GM12878 (cell line): ENCODE results near the gene LRFN2. TPM values are rescaled to one million over a fixed set of nuclear protein-coding genes. Genes with fewer than 3 reads are reported as not detected.

Experiments
- ATAC-seq: fragments of 200-7000 bp; cut with Tn5 transposase; 3 replicates; pipeline ENCODE4 v1.9.1; 2020; ENCODE audit warnings: mild to moderate bottlenecking, moderate library complexity
- BruUV-seq: library from RNA; stranded (reverse); fragments of 400-500 nt; replicated peaks from 2 replicates; lab custom pipeline; 2021; lab: Mats Ljungman, UMichigan
- CTCF ChIA-PET: fragments of 300-600 bp; sonication (Branson Sonifier 250); formaldehyde crosslinking; extraction: SDS; loops from one replicate; lab custom pipeline; 2021; ENCODE audit warnings: inconsistent platforms; lab: Yijun Ruan, JAX
- POLR2A ChIA-PET: fragments of 350-600 bp; formaldehyde crosslinking; extraction: SDS; loops from one replicate; lab custom pipeline; 2021; ENCODE audit warnings: inconsistent platforms; lab: Charles Lee
- RAD21 ChIA-PET: fragments of 300-600 bp; sonication (Branson Sonifier 250); formaldehyde crosslinking; loops from one replicate; lab custom pipeline; 2023; ENCODE audit warnings: antibody characterized with exemption; ENCODE audit not compliant: unreplicated experiment; lab: Charles Lee
- SMC1A ChIA-PET: fragments of 300-600 bp; sonication (Branson Sonifier 250); formaldehyde crosslinking; loops from one replicate; lab custom pipeline; 2023; ENCODE audit not compliant: unreplicated experiment, uncharacterized antibody; lab: Charles Lee
- DNase-seq: peaks from one replicate; pipeline ENCODE4 v3.0.0-alpha.2; 2011; ENCODE audit warnings: low read depth, low spot score
- FAIRE-seq: peaks from 3 replicates; lab custom pipeline; 2011; peaks lifted over from hg19 to GRCh38; lab: Jason Lieb, UNC
- H2AFZ ChIP-seq: 2 replicates; pipeline ENCODE4 v1.6.0; 2011; ENCODE audit warnings: low read depth, low read length, control low read depth; ENCODE audit not compliant: control insufficient read depth
- H3K27ac ChIP-seq: 2 replicates; pipeline ENCODE4 v1.5.1; 2011; ENCODE audit warnings: control low read depth; ENCODE audit not compliant: control insufficient read depth, insufficient read depth
- H3K27me3 ChIP-seq, 2 experiments: replicated peaks in 1 of 2; 2 replicates each; pipeline versions ENCODE4 v1.6.0 to v1.6.1; 2011; ENCODE audit warnings: low read length in 1 of 2; ENCODE audit not compliant: control insufficient read depth in 2 of 2, insufficient read depth in 2 of 2
- H3K36me3 ChIP-seq, 2 experiments: 2 replicates each; pipeline ENCODE4 v1.5.1; 2011; ENCODE audit warnings: low read length in 1 of 2; ENCODE audit not compliant: control insufficient read depth in 2 of 2, insufficient read depth in 2 of 2
- H3K4me1 ChIP-seq: 2 replicates; pipeline ENCODE4 v1.6.1; 2011; ENCODE audit warnings: mild to moderate bottlenecking, low read length, moderate library complexity, mixed read lengths; ENCODE audit not compliant: control insufficient read depth, insufficient read depth
- H3K4me2 ChIP-seq: 2 replicates; pipeline ENCODE4 v1.6.0; 2011; ENCODE audit warnings: control low read depth; ENCODE audit not compliant: control insufficient read depth, insufficient read depth
- H3K4me3 ChIP-seq: fragments of 200-600 bp; sonication (generic); 2 replicates; pipeline ENCODE4 v1.5.1; 2016
- H3K79me2 ChIP-seq: 2 replicates; pipeline ENCODE4 v1.6.0; 2011; ENCODE audit warnings: low read length; ENCODE audit not compliant: control insufficient read depth, insufficient read depth
- H3K9ac ChIP-seq: 2 replicates; pipeline ENCODE4 v1.8.0; 2011; ENCODE audit warnings: low read length, control low read depth, mixed read lengths; ENCODE audit not compliant: control insufficient read depth, insufficient read depth
- H3K9me3 ChIP-seq: replicated peaks from 3 replicates; pipeline ENCODE4 v1.5.1; 2011; ENCODE audit warnings: mild to moderate bottlenecking, low read length; ENCODE audit not compliant: control insufficient read depth, insufficient read depth
- H4K20me1 ChIP-seq: 2 replicates; pipeline ENCODE4 v1.6.0; 2011; ENCODE audit not compliant: control insufficient read depth, insufficient read depth
- ASH2L ChIP-seq: fragments of 300-600, 200-600 bp; sonication (generic); IDR thresholded peaks from 2 replicates; pipeline ENCODE4 v1.6.1; 2017; ENCODE audit warnings: low read depth, mild to moderate bottlenecking, borderline replicate concordance
- HCFC1 ChIP-seq: fragments of 150-350 bp; IDR thresholded peaks from 2 replicates; pipeline ENCODE4 v1.6.1; 2014; ENCODE audit warnings: low read length
- HDGF ChIP-seq: fragments of 450-650 bp; IDR thresholded peaks from 2 replicates; pipeline ENCODE4 v1.6.1; 2016; ENCODE audit warnings: antibody characterized with exemption
- JUND ChIP-seq: IDR thresholded peaks from 2 replicates; pipeline ENCODE4 v1.6.1; 2012; ENCODE audit warnings: low read depth, mild to moderate bottlenecking, low read length, improper control_type of control experiment, moderate library complexity
- NFXL1 ChIP-seq: fragments of 450-650 bp; IDR thresholded peaks from 2 replicates; pipeline ENCODE4 v1.6.1; 2017; ENCODE audit warnings: antibody characterized with exemption, mild to moderate bottlenecking, borderline replicate concordance
- RAD21 ChIP-seq: IDR thresholded peaks from 2 replicates; pipeline ENCODE4 v1.6.1; 2011; ENCODE audit warnings: mild to moderate bottlenecking, low read depth, low read length, moderate library complexity; ENCODE audit not compliant: insufficient read depth
- RUNX3 ChIP-seq: IDR thresholded peaks from 2 replicates; pipeline ENCODE4 v1.6.1; 2012; ENCODE audit warnings: low read length, inconsistent platforms
- SREBF1 ChIP-seq: IDR thresholded peaks from 2 replicates; pipeline ENCODE4 v1.6.1; 2012; ENCODE audit warnings: mild to moderate bottlenecking, low read length
- SUPT20H ChIP-seq: IDR thresholded peaks from 2 replicates; pipeline ENCODE4 v1.6.1; 2011; ENCODE audit warnings: low read depth, mild to moderate bottlenecking, low read length, moderate library complexity, borderline replicate concordance; ENCODE audit not compliant: control insufficient read depth
- ZNF384 ChIP-seq: IDR thresholded peaks from 2 replicates; pipeline ENCODE4 v1.6.1; 2012; ENCODE audit warnings: low read depth, mild to moderate bottlenecking, low read length, improper control_type of control experiment, borderline replicate concordance
- WGBS: methylation state at CpG from one replicate; pipeline ENCODE4 v1.1.6; 2016; ENCODE audit warnings: low lambda C conversion rate; ENCODE audit not compliant: insufficient replicate concordance, insufficient coverage; ENCODE audit errors: missing lambda C conversion rate; 5-methylcytosine and 5-hydroxymethylcytosine counted together
- in situ Hi-C: fragments of 300-500 bp; cut with MboI; formaldehyde crosslinking; loops from 9 replicates; pipeline ENCODE4 v1.14.3; 2018; ENCODE audit warnings: mixed read lengths
- intact Hi-C: fragments of 100-400 bp; cut with micrococcal nuclease; formaldehyde crosslinking; loops from one replicate; pipeline ENCODE4 v1.14.2; 2022; ENCODE audit not compliant: unreplicated experiment
- polyA plus RNA-seq, 11 experiments: library from polyadenylated mRNA; depleted of rRNA in 4 of 11; unstranded in 6 of 11; stranded (reverse) in 5 of 11; fragments of >200 nt; fragmentation: Nextera tagmentation in 4 of 11; fragmentation: Illumina TruSeq in 1 of 11; extraction: Ambion mirVana in 4 of 11; extraction: Trizol in 1 of 11; gene quantifications; 1 replicate in 1 of 11; 2 replicates in 10 of 11; pipeline versions ENCODE4 v1.2.1 to v1.2.3, GENCODE V29; 2011 to 2016; ENCODE audit warnings: inconsistent platforms in 2 of 11, missing spikeins in 2 of 11, low read depth in 1 of 11
- total RNA-seq, 4 experiments: library from RNA; depleted of rRNA in 3 of 4; stranded (reverse); fragments of >200 nt in 3 of 4; fragmentation: Illumina TruSeq in 1 of 4; extraction: Trizol in 1 of 4; gene quantifications; 2 replicates each; pipeline versions ENCODE4 v1.2.1 to v1.2.3, GENCODE V29; 2013 to 2021
- TF ChIP-seq, protein P1 (sequence below): fragments of 450-650 bp; formaldehyde crosslinking; IDR thresholded peaks from 2 replicates; pipeline ENCODE4 v1.4.0; 2022; ENCODE audit warnings: mild to moderate bottlenecking, moderate library complexity

LRFN2 gene
- total and polyA plus RNA-seq, 10 of the 15 experiments (the other 5 are each of a cell fraction or from before 2014, with no cell fraction given), result not detected

- ChIA-PET CTCF (no interaction called here), RAD21 (no interaction called here), SMC1A (no interaction called here), POLR2A (no interaction called here)
- no peaks in the 10 kb centered on the region for H3K9me3 ChIP-seq
- DNase-seq (no peak), ATAC-seq (no peak), FAIRE-seq (no peak)
- intact Hi-C loops (no loop called here), in situ Hi-C loops (no loop called here)
- no peaks in the 10 kb centered on the region for H3K36me3 ChIP-seq
- no peaks in the 10 kb centered on the region for H4K20me1 ChIP-seq
- 5% methylated on average over 4 of the region's 5 CpGs for WGBS
- no TSS peak for BruUV-seq
- peaks cover 0 to 3% of the 10 kb centered on the region in 2 experiments; a peak in 2 of 4 replicates for H3K27me3 ChIP-seq
- H3K4me2 ChIP-seq, result no peak overlapping the region
- TF ChIP-seq ZNF384 (no peak), HDGF (no peak), JUND (no peak), HCFC1 (no peak), SUPT20H (no peak), RUNX3 (no peak), SREBF1 (no peak), ASH2L (no peak), NFXL1 (no peak), RAD21 (no peak)
- TF ChIP-seq, protein P1, sequence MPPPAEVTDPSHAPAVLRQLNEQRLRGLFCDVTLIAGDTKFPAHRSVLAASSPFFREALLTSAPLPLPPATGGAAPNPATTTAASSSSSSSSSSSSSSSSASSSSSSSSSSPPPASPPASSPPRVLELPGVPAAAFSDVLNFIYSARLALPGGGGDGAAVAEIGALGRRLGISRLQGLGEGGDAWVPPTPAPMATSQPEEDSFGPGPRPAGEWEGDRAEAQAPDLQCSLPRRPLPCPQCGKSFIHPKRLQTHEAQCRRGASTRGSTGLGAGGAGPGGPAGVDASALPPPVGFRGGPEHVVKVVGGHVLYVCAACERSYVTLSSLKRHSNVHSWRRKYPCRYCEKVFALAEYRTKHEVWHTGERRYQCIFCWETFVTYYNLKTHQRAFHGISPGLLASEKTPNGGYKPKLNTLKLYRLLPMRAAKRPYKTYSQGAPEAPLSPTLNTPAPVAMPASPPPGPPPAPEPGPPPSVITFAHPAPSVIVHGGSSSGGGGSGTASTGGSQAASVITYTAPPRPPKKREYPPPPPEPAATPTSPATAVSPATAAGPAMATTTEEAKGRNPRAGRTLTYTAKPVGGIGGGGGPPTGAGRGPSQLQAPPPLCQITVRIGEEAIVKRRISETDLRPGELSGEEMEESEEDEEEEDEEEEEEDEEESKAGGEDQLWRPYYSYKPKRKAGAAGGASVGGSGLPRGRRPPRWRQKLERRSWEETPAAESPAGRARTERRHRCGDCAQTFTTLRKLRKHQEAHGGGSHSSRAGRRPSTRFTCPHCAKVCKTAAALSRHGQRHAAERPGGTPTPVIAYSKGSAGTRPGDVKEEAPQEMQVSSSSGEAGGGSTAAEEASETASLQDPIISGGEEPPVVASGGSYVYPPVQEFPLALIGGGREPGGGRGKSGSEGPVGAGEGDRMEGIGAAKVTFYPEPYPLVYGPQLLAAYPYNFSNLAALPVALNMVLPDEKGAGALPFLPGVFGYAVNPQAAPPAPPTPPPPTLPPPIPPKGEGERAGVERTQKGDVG (CRISPR knock-in tag), result no peak
- H3K79me2 ChIP-seq, result no peaks in the 10 kb centered on the region
- no peaks in the 10 kb centered on the region for H3K4me1 ChIP-seq
- H3K4me3 ChIP-seq, result no peak overlapping the region
- no peak overlapping the region for H2AFZ ChIP-seq
- no peak overlapping the region for H3K27ac ChIP-seq
- H3K9ac ChIP-seq, result no peak overlapping the region
Measured at GRCh38 chr6:40523505-40524172, 63.5 kb downstream of the LRFN2 start.
